ENCODE results near the gene TMEM145. TPM values are rescaled to one million over a fixed set of nuclear protein-coding genes. Genes with fewer than 3 reads are reported as not detected.

TMEM145 gene
- total RNA-seq, 6 donors from 2014 or later, result 0.34 to 0.79 (median 0.49) TPM; not detected in 3

DNA sequence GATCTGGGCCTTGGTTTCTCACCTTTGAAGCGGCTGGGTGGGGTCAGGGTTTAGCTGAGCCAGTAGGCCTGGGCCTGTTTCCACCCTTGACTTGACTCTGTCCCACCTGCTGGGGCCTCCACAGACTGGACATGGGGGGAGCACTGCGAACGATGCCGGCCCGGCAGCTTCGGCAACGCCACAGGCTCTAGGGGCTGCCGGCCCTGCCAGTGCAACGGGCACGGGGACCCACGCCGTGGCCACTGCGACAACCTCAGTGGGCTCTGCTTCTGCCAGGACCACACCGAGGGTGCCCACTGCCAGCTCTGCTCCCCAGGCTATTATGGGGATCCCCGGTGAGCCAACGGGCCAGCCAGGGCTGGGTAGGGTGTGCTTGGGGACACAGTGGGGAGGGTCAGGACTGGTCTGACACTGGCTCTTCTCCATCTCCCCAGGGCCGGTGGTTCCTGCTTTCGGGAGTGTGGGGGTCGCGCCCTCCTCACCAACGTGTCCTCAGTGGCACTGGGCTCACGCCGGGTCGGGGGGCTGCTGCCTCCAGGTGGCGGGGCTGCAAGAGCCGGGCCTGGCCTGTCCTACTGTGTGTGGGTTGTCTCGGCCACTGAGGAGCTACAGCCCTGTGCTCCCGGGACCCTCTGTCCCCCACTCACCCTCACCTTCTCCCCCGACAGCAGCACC is 40.4 kb downstream of the TMEM145 start:
- H3K27ac ChIP-seq, result no peak overlapping the region
- no peak overlapping the region for H3K4me3 ChIP-seq
- WGBS, 2 donors, result 94 to 95% methylated on average over 3 to 27 of the region's 29 CpGs
- no peaks in the 10 kb centered on the region for H3K9me3 ChIP-seq
- no peaks in the 10 kb centered on the region for H3K27me3 ChIP-seq
- ATAC-seq (ENCODE audit: low FRiP score in 2 of 2), result no peak
- H3K4me1 ChIP-seq, result no peaks in the 10 kb centered on the region
- DNase-seq, result peak in 1 of 2 donors; percentile 79
- TF ChIP-seq POLR2A (IDR thresholded peaks at IDR 0.05), result no peak
- TF ChIP-seq POLR2AphosphoS5 (IDR thresholded peaks at IDR 0.05), result no peak
- TF ChIP-seq EP300 (IDR thresholded peaks at IDR 0.05), result no peak
- TF ChIP-seq, protein P1, sequence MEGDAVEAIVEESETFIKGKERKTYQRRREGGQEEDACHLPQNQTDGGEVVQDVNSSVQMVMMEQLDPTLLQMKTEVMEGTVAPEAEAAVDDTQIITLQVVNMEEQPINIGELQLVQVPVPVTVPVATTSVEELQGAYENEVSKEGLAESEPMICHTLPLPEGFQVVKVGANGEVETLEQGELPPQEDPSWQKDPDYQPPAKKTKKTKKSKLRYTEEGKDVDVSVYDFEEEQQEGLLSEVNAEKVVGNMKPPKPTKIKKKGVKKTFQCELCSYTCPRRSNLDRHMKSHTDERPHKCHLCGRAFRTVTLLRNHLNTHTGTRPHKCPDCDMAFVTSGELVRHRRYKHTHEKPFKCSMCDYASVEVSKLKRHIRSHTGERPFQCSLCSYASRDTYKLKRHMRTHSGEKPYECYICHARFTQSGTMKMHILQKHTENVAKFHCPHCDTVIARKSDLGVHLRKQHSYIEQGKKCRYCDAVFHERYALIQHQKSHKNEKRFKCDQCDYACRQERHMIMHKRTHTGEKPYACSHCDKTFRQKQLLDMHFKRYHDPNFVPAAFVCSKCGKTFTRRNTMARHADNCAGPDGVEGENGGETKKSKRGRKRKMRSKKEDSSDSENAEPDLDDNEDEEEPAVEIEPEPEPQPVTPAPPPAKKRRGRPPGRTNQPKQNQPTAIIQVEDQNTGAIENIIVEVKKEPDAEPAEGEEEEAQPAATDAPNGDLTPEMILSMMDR (IDR thresholded peaks at IDR 0.05), result no peak
- peaks cover 5 to 72% (median 43%) of the 10 kb centered on the region in 4 donors for H3K36me3 ChIP-seq

DNA sequence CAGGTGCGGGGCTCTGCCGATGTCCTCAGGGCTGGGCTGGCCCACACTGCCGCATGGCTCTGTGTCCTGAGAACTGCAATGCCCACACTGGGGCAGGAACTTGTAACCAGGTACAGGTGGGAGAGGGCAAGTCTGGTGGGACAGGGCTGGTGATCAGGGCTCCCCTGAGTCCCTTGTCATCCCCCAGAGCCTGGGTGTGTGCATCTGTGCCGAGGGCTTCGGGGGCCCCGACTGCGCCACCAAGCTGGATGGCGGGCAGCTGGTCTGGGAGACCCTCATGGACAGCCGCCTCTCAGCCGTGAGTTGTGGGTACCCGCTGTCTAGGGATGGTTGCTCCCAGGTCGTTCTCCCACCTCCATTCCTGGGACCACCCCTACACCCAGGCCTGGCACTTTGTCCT is 42.8 kb downstream of the TMEM145 start:
- DNase-seq, result no peak
- ATAC-seq (ENCODE audit: low FRiP score in 2 of 2), result no peak
- H3K27ac ChIP-seq, result no peak overlapping the region
- H3K36me3 ChIP-seq, result peaks cover 5 to 79% (median 46%) of the 10 kb centered on the region in 4 donors
- TF ChIP-seq EP300 (IDR thresholded peaks at IDR 0.05) (no peak), POLR2A (IDR thresholded peaks at IDR 0.05) (no peak), POLR2AphosphoS5 (IDR thresholded peaks at IDR 0.05) (no peak)
- TF ChIP-seq, protein P1 (IDR thresholded peaks at IDR 0.05), result no peak
- H3K9me3 ChIP-seq, result no peaks in the 10 kb centered on the region
- H3K4me1 ChIP-seq, result no peaks in the 10 kb centered on the region
- no peaks in the 10 kb centered on the region for H3K27me3 ChIP-seq
- no peak overlapping the region for H3K4me3 ChIP-seq
- 99 to 100% methylated on average over 5 to 10 of the region's 12 CpGs for WGBS, 2 donors

DNA sequence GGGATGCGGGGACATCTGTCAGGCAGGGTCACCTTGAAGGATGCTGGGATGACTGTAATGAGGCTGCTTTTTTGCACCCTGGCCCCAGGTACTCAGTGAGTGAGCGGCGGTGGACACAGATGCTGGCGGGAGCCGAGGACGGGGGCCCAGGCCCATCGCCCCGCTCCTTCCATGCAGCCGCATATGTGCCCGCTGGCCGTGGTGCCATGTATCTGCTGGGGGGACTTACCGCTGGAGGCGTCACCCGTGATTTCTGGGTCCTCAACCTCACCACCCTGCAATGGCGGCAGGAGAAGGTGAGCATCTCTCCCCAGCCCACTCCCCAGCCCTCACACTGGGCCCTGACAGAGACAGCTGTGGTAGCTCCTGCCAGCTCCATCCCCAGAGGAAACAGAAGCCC is 43.6 kb downstream of the TMEM145 start:
- TF ChIP-seq POLR2AphosphoS5 (IDR thresholded peaks at IDR 0.05), result no peak
- TF ChIP-seq POLR2A (IDR thresholded peaks at IDR 0.05), result no peak
- TF ChIP-seq, protein P1 (IDR thresholded peaks at IDR 0.05), result no peak
- no peak for TF ChIP-seq EP300 (IDR thresholded peaks at IDR 0.05)
- Histone ChIP-seq H3K4me3 (no peak overlapping the region), H3K36me3 (peaks cover 5 to 81% (median 43%) of the 10 kb centered on the region in 4 donors), H3K27ac (no peak overlapping the region), H3K27me3 (no peaks in the 10 kb centered on the region), H3K4me1 (no peaks in the 10 kb centered on the region), H3K9me3 (no peaks in the 10 kb centered on the region)
- WGBS, 2 donors, result 99% methylated on average over 13 to 15 of the region's 15 CpGs
- ATAC-seq (ENCODE audit: low FRiP score in 2 of 2) (no peak), DNase-seq (no peak)

DNA sequence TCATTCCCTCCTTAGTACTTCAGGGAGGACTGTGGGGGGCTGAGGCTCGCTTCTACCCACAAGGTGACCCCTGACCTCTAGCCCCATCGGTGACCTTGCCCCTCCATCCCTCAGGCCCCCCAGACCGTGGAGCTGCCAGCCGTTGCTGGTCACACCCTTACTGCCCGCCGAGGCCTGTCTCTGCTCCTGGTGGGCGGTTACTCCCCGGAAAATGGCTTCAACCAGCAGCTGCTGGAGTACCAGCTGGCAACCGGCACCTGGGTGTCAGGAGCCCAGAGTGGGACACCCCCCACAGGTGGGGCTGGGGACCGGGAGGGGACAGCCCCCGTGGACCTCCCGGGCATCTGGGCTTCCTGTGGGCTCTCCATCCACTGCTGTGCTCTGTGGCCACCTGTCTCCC is 44.2 kb downstream of the TMEM145 start:
- no peak overlapping the region for H3K27ac ChIP-seq
- 96 to 97% methylated on average over 5 to 11 of the region's 12 CpGs for WGBS, 2 donors
- no peak overlapping the region for H3K4me3 ChIP-seq
- DNase-seq (no peak), ATAC-seq (ENCODE audit: low FRiP score in 2 of 2) (no peak)
- TF ChIP-seq EP300 (IDR thresholded peaks at IDR 0.05), result no peak
- TF ChIP-seq POLR2A (IDR thresholded peaks at IDR 0.05), result no peak
- TF ChIP-seq, protein P1 (IDR thresholded peaks at IDR 0.05), result no peak
- H3K4me1 ChIP-seq, result no peaks in the 10 kb centered on the region
- H3K36me3 ChIP-seq, result peaks cover 5 to 78% (median 43%) of the 10 kb centered on the region in 4 donors
- H3K27me3 ChIP-seq, result no peaks in the 10 kb centered on the region
- H3K9me3 ChIP-seq, result no peaks in the 10 kb centered on the region

All from upper lobe of left lung (tissue), 6 donors.